HEK293 (cell line): ENCODE measurements around the gene CDCA8.

Source experiments
- HOXD13 ChIP-seq: sonication (generic); formaldehyde crosslinking; IDR thresholded peaks from 2 replicates; pipeline ENCODE4 v1.8.0; 2022; ENCODE audit warnings: missing genetic modification reagents, borderline replicate concordance
- MEIS1 ChIP-seq: sonication (generic); formaldehyde crosslinking; IDR thresholded peaks from 2 replicates; pipeline ENCODE4 v1.8.1; 2022; ENCODE audit warnings: missing genetic modification reagents, mild to moderate bottlenecking, borderline replicate concordance
- SP7 ChIP-seq: fragments of 450-650 bp; formaldehyde crosslinking; IDR thresholded peaks from 2 replicates; pipeline ENCODE4 v1.5.1; 2016; ENCODE audit warnings: missing biosample characterization, missing genetic modification characterization
- ZBTB1 ChIP-seq: fragments of 450-650 bp; formaldehyde crosslinking; IDR thresholded peaks from 2 replicates; pipeline ENCODE4 v1.5.1; 2016; ENCODE audit warnings: missing biosample characterization, missing genetic modification characterization
- ZBTB21 ChIP-seq: fragments of 450-650 bp; formaldehyde crosslinking; IDR thresholded peaks from 2 replicates; pipeline ENCODE4 v1.5.1; 2017; ENCODE audit warnings: missing biosample characterization, missing genetic modification characterization
- ZBTB48 ChIP-seq: fragments of 450-650 bp; formaldehyde crosslinking; IDR thresholded peaks from 2 replicates; pipeline ENCODE4 v1.5.1; 2016; ENCODE audit warnings: missing biosample characterization, missing genetic modification characterization
- ZFHX2 ChIP-seq: fragments of 450-650 bp; formaldehyde crosslinking; conservative IDR thresholded peaks from 2 replicates; pipeline ENCODE4 v1.5.1; 2016; ENCODE audit warnings: missing biosample characterization, missing genetic modification characterization
- ZFP37 ChIP-seq: fragments of 450-650 bp; formaldehyde crosslinking; IDR thresholded peaks from 2 replicates; pipeline ENCODE4 v1.5.1; 2016; ENCODE audit warnings: missing biosample characterization, missing genetic modification characterization
- ZFP69B ChIP-seq: fragments of 450-650 bp; formaldehyde crosslinking; IDR thresholded peaks from 2 replicates; pipeline ENCODE4 v1.5.1; 2016; ENCODE audit warnings: missing biosample characterization, missing genetic modification characterization
- ZIC2 ChIP-seq: fragments of 450-650 bp; formaldehyde crosslinking; IDR thresholded peaks from 2 replicates; pipeline ENCODE4 v1.5.1; 2016; ENCODE audit warnings: missing biosample characterization, missing genetic modification characterization
- ZNF114 ChIP-seq: fragments of 450-650 bp; formaldehyde crosslinking; IDR thresholded peaks from 2 replicates; pipeline ENCODE4 v1.5.0; 2017; ENCODE audit warnings: missing biosample characterization, missing genetic modification characterization
- ZNF174 ChIP-seq: fragments of 450-650 bp; formaldehyde crosslinking; IDR thresholded peaks from 2 replicates; pipeline ENCODE4 v1.5.0; 2017; ENCODE audit warnings: missing biosample characterization, mild to moderate bottlenecking, missing genetic modification characterization
- ZNF248 ChIP-seq: fragments of 450-650 bp; formaldehyde crosslinking; IDR thresholded peaks from 2 replicates; pipeline ENCODE4 v1.5.1; 2017; ENCODE audit warnings: missing biosample characterization, missing genetic modification characterization
- ZNF274 ChIP-seq, 2 experiments: fragments of 200-500 bp in 1 of 2; fragments of 450-650 bp in 1 of 2; sonication (Bioruptor generic) in 1 of 2; formaldehyde crosslinking in 1 of 2; IDR thresholded peaks; 2 replicates each; pipeline versions ENCODE4 v1.5.1 to v1.6.1; 2014 to 2016; ENCODE audit warnings: borderline replicate concordance in 1 of 2, inconsistent platforms in 1 of 2, low read length in 1 of 2, missing biosample characterization in 1 of 2, missing genetic modification characterization in 1 of 2
- ZNF354C ChIP-seq: fragments of 450-650 bp; formaldehyde crosslinking; IDR thresholded peaks from 2 replicates; pipeline ENCODE4 v1.5.1; 2016; ENCODE audit warnings: missing biosample characterization, missing genetic modification characterization, low read depth, borderline replicate concordance
- ZNF433 ChIP-seq: fragments of 450-650 bp; formaldehyde crosslinking; IDR thresholded peaks from 2 replicates; pipeline ENCODE4 v1.5.1; 2016; ENCODE audit warnings: missing biosample characterization, missing genetic modification characterization, low read depth
- ZNF561 ChIP-seq: fragments of 450-650 bp; IDR thresholded peaks from 2 replicates; pipeline ENCODE4 v1.5.1; 2018; ENCODE audit warnings: missing biosample characterization, missing genetic modification characterization, borderline replicate concordance
- ZNF654 ChIP-seq: fragments of 450-650 bp; formaldehyde crosslinking; IDR thresholded peaks from 2 replicates; pipeline ENCODE4 v1.5.1; 2016; ENCODE audit warnings: low read depth, missing biosample characterization, missing genetic modification characterization
- ZNF664 ChIP-seq: fragments of 450-650 bp; formaldehyde crosslinking; IDR thresholded peaks from 2 replicates; pipeline ENCODE4 v1.5.1; 2016; ENCODE audit warnings: missing biosample characterization, missing genetic modification characterization
- ZNF677 ChIP-seq: fragments of 450-650 bp; IDR thresholded peaks from 2 replicates; pipeline ENCODE4 v1.5.0; 2018; ENCODE audit warnings: missing biosample characterization, mild to moderate bottlenecking, missing genetic modification characterization, moderate library complexity
- ZNF768 ChIP-seq: fragments of 450-650 bp; formaldehyde crosslinking; IDR thresholded peaks from 2 replicates; pipeline ENCODE4 v1.5.1; 2018; ENCODE audit warnings: missing biosample characterization, mild to moderate bottlenecking, missing genetic modification characterization
- ZNF777 ChIP-seq: fragments of 450-650 bp; formaldehyde crosslinking; IDR thresholded peaks from 2 replicates; pipeline ENCODE4 v1.5.1; 2017; ENCODE audit warnings: missing biosample characterization, missing genetic modification characterization, borderline replicate concordance
- ZNF843 ChIP-seq: fragments of 450-650 bp; formaldehyde crosslinking; IDR thresholded peaks from 2 replicates; pipeline ENCODE4 v1.5.1; 2016; ENCODE audit warnings: missing biosample characterization, missing genetic modification characterization
- ZSCAN23 ChIP-seq: fragments of 450-650 bp; formaldehyde crosslinking; IDR thresholded peaks from 2 replicates; pipeline ENCODE4 v1.5.1; 2016; ENCODE audit warnings: missing biosample characterization, missing genetic modification characterization
- TF ChIP-seq, protein P1 (sequence below): fragments of 450-650 bp; formaldehyde crosslinking; IDR thresholded peaks from 2 replicates; pipeline ENCODE4 v1.5.1; 2016; ENCODE audit warnings: missing biosample characterization, missing genetic modification characterization
- TF ChIP-seq, protein P2 (sequence below): fragments of 450-650 bp; formaldehyde crosslinking; conservative IDR thresholded peaks from 2 replicates; pipeline ENCODE4 v1.5.1; 2016; ENCODE audit warnings: low read depth, missing biosample characterization, missing genetic modification characterization
- TF ChIP-seq, protein P3 (sequence below): fragments of 450-650 bp; formaldehyde crosslinking; IDR thresholded peaks from 2 replicates; pipeline ENCODE4 v1.5.1; 2016; ENCODE audit warnings: missing biosample characterization, missing genetic modification characterization
- TF ChIP-seq, protein P4 (sequence below): fragments of 450-650 bp; formaldehyde crosslinking; IDR thresholded peaks from 2 replicates; pipeline ENCODE4; 2016; ENCODE audit warnings: missing biosample characterization, missing genetic modification characterization
- TF ChIP-seq, protein P5 (sequence below): fragments of 450-650 bp; IDR thresholded peaks from 2 replicates; pipeline ENCODE4 v1.5.1; 2018; ENCODE audit warnings: missing biosample characterization, mild to moderate bottlenecking, missing genetic modification characterization

The CDCA8 gene

GRCh38 chr1:37676281-37677142 lies 15.8 kb upstream of the CDCA8 start (continued):
- no peak for TF ChIP-seq SP7 (tag by site-specific recombination)
- TF ChIP-seq ZIC2, result peak; percentile 74
- TF ChIP-seq, protein P1, sequence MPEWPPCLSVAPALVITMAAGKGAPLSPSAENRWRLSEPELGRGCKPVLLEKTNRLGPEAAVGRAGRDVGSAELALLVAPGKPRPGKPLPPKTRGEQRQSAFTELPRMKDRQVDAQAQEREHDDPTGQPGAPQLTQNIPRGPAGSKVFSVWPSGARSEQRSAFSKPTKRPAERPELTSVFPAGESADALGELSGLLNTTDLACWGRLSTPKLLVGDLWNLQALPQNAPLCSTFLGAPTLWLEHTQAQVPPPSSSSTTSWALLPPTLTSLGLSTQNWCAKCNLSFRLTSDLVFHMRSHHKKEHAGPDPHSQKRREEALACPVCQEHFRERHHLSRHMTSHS (tag by site-specific recombination), result 0 out of 2 replicates have a peak, but pooled peaks have one; percentile 29
- TF ChIP-seq ZNF354C, result no peak
- TF ChIP-seq ZNF248 (tag by site-specific recombination), result no peak
- no peak for TF ChIP-seq ZNF174 (tag by site-specific recombination)
- no peak for TF ChIP-seq ZFP69B (tag by site-specific recombination)
- TF ChIP-seq MEIS1, result no peak
- TF ChIP-seq ZNF274 (IDR thresholded peaks at IDR 0.05; ENCODE audit: low read length), result no peak
- no peak for TF ChIP-seq ZNF274 (tag by site-specific recombination; IDR thresholded peaks at IDR 0.05; ENCODE audit: borderline replicate concordance)
- TF ChIP-seq ZNF561 (tag by site-specific recombination), result peak; percentile 100
- TF ChIP-seq, protein P2, sequence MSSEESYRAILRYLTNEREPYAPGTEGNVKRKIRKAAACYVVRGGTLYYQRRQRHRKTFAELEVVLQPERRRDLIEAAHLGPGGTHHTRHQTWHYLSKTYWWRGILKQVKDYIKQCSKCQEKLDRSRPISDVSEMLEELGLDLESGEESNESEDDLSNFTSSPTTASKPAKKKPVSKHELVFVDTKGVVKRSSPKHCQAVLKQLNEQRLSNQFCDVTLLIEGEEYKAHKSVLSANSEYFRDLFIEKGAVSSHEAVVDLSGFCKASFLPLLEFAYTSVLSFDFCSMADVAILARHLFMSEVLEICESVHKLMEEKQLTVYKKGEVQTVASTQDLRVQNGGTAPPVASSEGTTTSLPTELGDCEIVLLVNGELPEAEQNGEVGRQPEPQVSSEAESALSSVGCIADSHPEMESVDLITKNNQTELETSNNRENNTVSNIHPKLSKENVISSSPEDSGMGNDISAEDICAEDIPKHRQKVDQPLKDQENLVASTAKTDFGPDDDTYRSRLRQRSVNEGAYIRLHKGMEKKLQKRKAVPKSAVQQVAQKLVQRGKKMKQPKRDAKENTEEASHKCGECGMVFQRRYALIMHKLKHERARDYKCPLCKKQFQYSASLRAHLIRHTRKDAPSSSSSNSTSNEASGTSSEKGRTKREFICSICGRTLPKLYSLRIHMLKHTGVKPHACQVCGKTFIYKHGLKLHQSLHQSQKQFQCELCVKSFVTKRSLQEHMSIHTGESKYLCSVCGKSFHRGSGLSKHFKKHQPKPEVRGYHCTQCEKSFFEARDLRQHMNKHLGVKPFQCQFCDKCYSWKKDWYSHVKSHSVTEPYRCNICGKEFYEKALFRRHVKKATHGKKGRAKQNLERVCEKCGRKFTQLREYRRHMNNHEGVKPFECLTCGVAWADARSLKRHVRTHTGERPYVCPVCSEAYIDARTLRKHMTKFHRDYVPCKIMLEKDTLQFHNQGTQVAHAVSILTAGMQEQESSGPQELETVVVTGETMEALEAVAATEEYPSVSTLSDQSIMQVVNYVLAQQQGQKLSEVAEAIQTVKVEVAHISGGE (tag by site-specific recombination), result 0 out of 2 replicates have a peak, but pooled peaks have one; percentile 19
- no peak for TF ChIP-seq ZBTB48
- no peak for TF ChIP-seq ZNF777
- peak; percentile 91 for TF ChIP-seq ZNF843 (tag by site-specific recombination)
- no peak for TF ChIP-seq ZNF654 (tag by site-specific recombination)
- TF ChIP-seq ZBTB1 (tag by site-specific recombination), result no peak
- no peak for TF ChIP-seq ZFP37 (tag by site-specific recombination)
- no peak for TF ChIP-seq ZNF433 (tag by site-specific recombination)
- TF ChIP-seq ZNF768 (tag by site-specific recombination), result no peak
- TF ChIP-seq ZNF664 (tag by site-specific recombination), result no peak
- TF ChIP-seq ZBTB21 (tag by site-specific recombination), result no peak
- peak; percentile 54; the same call in 1 of the 2 replicates for TF ChIP-seq ZFHX2 (tag by site-specific recombination)
- TF ChIP-seq ZNF677 (tag by site-specific recombination), result no peak
- no peak for TF ChIP-seq HOXD13 (CRISPR knock-in tag)
- TF ChIP-seq, protein P3, sequence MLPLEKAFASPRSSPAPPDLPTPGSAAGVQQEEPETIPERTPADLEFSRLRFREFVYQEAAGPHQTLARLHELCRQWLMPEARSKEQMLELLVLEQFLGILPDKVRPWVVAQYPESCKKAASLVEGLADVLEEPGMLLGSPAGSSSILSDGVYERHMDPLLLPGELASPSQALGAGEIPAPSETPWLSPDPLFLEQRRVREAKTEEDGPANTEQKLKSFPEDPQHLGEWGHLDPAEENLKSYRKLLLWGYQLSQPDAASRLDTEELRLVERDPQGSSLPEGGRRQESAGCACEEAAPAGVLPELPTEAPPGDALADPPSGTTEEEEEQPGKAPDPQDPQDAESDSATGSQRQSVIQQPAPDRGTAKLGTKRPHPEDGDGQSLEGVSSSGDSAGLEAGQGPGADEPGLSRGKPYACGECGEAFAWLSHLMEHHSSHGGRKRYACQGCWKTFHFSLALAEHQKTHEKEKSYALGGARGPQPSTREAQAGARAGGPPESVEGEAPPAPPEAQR (tag by site-specific recombination), result no peak
- TF ChIP-seq ZSCAN23, result no peak
- TF ChIP-seq, protein P4, sequence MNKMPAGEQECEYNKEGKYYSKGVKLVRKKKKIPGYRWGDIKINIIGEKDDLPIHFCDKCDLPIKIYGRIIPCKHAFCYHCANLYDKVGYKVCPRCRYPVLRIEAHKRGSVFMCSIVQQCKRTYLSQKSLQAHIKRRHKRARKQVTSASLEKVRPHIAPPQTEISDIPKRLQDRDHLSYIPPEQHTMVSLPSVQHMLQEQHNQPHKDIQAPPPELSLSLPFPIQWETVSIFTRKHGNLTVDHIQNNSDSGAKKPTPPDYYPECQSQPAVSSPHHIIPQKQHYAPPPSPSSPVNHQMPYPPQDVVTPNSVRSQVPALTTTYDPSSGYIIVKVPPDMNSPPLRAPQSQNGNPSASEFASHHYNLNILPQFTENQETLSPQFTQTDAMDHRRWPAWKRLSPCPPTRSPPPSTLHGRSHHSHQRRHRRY (tag by site-specific recombination), result no peak
- TF ChIP-seq, protein P5, sequence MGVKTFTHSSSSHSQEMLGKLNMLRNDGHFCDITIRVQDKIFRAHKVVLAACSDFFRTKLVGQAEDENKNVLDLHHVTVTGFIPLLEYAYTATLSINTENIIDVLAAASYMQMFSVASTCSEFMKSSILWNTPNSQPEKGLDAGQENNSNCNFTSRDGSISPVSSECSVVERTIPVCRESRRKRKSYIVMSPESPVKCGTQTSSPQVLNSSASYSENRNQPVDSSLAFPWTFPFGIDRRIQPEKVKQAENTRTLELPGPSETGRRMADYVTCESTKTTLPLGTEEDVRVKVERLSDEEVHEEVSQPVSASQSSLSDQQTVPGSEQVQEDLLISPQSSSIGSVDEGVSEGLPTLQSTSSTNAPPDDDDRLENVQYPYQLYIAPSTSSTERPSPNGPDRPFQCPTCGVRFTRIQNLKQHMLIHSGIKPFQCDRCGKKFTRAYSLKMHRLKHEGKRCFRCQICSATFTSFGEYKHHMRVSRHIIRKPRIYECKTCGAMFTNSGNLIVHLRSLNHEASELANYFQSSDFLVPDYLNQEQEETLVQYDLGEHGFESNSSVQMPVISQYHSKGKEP (tag by site-specific recombination), result peak; percentile 57; the same call in 1 of the 2 replicates
- TF ChIP-seq ZNF114 (tag by site-specific recombination), result no peak
